ENCODE results near the gene MMP24.

MMP24 gene

DNA sequence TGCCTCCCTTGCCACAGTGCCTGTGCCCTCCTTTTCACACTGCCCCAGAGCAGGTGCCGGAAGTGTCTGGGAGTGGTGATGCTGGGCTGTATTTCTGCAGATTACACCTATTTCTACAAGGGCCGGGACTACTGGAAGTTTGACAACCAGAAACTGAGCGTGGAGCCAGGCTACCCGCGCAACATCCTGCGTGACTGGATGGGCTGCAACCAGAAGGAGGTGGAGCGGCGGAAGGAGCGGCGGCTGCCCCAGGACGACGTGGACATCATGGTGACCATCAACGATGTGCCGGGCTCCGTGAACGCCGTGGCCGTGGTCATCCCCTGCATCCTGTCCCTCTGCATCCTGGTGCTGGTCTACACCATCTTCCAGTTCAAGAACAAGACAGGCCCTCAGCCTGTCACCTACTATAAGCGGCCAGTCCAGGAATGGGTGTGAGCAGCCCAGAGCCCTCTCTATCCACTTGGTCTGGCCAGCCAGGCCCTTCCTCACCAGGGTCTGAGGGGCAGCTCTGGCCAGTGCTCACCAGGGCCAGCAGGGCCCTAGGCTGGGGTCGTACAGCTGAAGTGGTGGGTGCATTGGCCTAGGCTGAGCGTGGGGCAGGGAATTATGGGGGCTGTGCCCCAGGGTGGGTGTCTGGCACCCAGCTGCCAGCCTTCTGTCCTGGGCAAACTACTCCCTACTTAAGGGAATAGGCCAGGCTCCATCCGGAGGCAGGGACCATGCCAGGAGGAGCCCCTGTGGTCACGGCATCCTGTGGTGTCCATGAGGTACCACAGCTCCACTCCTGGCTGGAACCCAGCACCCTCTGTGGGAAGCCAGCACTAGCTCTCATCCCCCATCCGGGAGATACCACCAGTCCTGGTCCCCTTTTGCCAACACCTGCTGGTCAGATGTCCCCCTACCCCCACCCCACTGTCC is 47.9 kb downstream of the MMP24 start:
- TF ChIP-seq POLR2A (IDR thresholded peaks at IDR 0.05; ENCODE audit: low read length) (no peak), GATA1 (IDR thresholded peaks at IDR 0.05; ENCODE audit: low read depth, low read length) (no peak)
- DNase-seq, result no peak

- TF ChIP-seq POLR2A (IDR thresholded peaks at IDR 0.05; ENCODE audit: low read length) (no peak), GATA1 (IDR thresholded peaks at IDR 0.05; ENCODE audit: low read depth, low read length) (no peak)
- no peak for DNase-seq
These were observed 49.3 kb downstream of the MMP24 start for GRCh38 chr20:35275741-35276251.

DNA sequence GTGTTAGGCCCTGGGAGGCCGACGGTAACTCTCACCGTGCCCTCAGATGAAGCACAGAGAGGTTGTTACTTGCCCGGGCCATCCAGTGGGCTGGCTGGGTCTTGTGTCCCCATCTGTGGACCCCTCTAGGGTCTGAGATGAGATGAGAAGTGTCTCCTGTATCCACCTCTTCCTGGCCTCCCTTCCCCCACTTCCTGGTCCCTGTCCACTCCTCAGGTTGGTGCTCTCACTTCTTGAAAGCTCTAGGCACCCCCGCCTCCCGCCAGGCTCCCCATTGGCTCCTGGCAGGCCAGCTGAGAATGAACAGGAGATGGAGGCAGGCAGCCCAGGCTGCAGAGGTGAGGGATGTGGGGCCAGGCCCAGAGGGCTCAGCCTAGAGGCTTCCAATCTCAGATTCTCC is 49.9 kb downstream of the MMP24 start:
- DNase-seq, result no peak
- TF ChIP-seq POLR2A (IDR thresholded peaks at IDR 0.05; ENCODE audit: low read length) (no peak), GATA1 (IDR thresholded peaks at IDR 0.05; ENCODE audit: low read depth, low read length) (no peak)

- no peak for DNase-seq
- TF ChIP-seq POLR2A (IDR thresholded peaks at IDR 0.05; ENCODE audit: low read length), result no peak
- no peak for TF ChIP-seq GATA1 (IDR thresholded peaks at IDR 0.05; ENCODE audit: low read depth, low read length)
These were observed 50.6 kb downstream of the MMP24 start for GRCh38 chr20:35277127-35277526.

DNA sequence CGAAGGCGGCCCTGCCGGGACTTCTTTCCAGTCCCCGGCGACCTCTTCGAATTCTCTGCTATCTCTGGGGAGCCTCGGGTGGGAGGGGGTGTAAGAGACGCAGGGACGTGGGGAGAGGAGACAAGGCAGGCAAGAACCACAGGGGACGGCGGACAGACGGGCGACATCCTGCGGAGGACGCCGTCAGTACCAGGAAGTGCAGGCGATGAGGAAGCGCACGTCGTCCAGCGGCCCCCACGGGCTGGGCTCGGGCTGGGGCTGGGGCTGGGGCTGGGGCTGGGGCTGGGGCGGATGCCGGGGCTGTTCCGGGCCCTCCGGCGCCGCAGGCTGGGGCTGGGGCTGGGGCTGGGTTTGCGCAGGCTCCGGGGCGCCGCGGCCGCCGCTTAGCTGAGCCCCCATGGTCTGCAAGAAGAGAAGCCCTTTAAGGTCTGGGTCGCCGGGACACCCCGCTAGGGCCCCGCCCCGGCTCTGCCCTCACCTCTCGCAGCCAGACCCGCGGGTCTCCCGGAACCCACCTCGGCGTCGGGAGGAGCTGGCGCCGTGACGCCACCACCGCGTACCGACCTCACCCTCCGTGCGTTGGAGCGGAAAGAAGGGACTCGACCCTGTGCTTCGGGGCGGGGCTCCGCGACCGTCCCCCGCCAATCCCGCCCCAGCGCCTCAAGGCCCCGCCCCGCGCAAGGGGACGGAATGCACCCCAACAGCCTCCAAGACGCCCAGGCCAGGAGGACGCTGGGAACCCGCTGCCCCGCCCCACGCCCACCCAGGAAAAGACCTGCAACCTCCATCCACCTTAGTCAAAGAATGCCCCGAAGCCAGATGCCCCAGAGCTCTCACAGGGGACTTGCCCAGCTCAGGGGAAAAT is 51.3 kb downstream of the MMP24 start, which contains the start of gene MMP24OS:
Gene MMP24OS (minus strand): TSS at position 592 of the 865 bp plus-strand sequence. CDS start 193 bp downstream, at position 399.
- no peak for TF ChIP-seq GATA1 (IDR thresholded peaks at IDR 0.05; ENCODE audit: low read depth, low read length)
- peak; percentile 81 for TF ChIP-seq POLR2A (IDR thresholded peaks at IDR 0.05; ENCODE audit: low read length)
- peak; percentile 90 to 92 for DNase-seq

DNA sequence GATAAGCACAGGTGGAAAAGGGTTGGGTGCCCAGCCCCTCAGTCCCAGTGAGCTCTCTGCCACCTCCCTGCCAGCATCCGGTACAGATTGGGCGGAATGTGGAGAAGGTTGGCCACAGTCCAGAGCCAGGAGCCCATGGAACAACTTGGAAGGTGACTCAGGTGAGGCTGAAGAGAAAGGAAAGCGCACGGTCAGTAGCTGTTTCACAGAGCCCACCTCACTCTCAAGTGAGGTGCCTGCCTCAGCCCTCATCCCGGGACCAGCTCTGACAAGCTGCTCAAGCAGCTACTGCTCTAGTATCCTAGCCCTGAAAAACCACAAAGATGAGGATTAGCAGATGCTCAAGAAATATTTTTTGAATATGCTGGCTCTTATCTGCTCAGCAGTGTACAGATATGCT is 52.5 kb downstream of the MMP24 start:
- TF ChIP-seq POLR2A (IDR thresholded peaks at IDR 0.05; ENCODE audit: low read length), result no peak
- TF ChIP-seq GATA1 (IDR thresholded peaks at IDR 0.05; ENCODE audit: low read depth, low read length), result no peak
- no peak for DNase-seq

DNA sequence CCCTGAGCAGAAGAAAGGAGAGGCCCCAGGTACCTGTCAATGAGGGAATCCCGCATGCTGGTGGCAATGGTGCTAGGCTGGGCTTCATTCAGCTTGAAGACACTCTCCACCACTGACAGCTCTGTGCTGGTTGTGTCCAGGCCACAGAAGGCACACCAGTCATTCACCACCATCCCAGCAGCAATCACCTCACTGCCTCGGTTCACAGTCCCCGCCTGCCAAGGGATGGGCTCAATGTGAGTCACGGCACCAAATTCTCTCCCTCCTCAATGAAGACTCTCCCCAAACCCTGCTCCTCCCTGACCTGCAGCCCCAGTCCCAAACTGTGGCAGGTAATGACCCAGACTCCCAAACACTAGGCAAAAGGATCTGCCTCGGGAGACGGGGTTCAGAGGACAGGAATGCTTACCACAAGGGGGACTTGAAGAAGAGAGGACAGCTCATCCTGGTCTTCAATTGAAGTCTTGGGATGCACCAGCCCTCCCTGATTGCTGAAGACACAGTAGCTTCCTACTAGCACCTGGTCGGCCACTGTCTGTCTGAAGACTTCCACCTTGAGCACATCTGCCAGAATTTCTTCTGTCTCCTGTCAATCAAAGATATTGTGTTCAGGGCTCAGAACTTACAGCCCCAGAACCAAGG is 53.2 kb downstream of the MMP24 start:
- TF ChIP-seq POLR2A (IDR thresholded peaks at IDR 0.05; ENCODE audit: low read length), result no peak
- DNase-seq, result no peak

GRCh38 chr20:35280523-35280922 is 54.0 kb downstream of the MMP24 start:
- DNase-seq, result no peak
- no peak for TF ChIP-seq GATA1 (IDR thresholded peaks at IDR 0.05; ENCODE audit: low read depth, low read length)

GRCh38 chr20:35281506-35282101 is 55.1 kb downstream of the MMP24 start:
- no peak for DNase-seq
- no peak for TF ChIP-seq GATA1 (IDR thresholded peaks at IDR 0.05; ENCODE audit: low read depth, low read length)
- no peak for TF ChIP-seq POLR2A (IDR thresholded peaks at IDR 0.05; ENCODE audit: low read length)

DNA sequence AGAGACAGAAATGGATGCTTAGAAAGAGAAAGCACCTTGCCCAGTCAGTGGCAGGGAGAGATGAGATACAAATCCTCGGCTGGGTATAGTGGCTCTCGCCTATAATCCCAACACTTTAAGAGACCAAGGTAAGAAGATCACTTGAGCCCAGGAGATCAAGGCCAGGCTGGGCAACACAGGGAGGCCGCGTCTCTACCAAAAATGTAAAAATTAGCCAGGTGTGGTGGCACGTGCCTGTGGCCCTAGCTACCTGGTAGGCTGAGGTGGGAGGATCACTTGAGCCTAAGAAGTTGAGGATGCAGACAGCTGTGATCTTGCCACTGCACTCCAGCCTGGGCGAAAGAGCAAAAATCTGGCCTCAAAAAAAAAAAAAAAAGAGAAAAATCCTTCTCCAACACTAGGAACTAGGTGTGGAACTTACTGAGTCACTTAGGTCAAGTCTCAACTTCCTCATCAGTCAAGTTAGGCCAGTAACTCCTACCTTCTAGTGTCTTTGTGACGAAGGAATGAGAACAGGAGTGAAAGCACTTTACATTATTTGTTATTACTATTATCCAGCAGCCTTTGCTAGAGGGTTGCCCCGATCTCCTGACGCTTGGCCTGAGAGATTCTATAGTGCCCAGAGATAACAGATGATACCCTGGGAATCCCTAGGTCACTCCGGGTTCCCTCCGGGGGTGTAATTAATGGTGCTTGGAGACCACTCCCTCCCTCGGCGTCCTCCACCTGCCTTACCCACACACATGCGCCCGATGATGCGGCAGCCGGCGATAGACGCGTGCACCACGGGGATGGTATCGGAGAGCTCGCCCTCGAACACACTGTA is 57.2 kb downstream of the MMP24 start:
- TF ChIP-seq GATA1 (IDR thresholded peaks at IDR 0.05; ENCODE audit: low read depth, low read length), result no peak
- no peak for TF ChIP-seq POLR2A (IDR thresholded peaks at IDR 0.05; ENCODE audit: low read length)
- DNase-seq, result peak in 1 of 2 experiments; percentile 67

DNA sequence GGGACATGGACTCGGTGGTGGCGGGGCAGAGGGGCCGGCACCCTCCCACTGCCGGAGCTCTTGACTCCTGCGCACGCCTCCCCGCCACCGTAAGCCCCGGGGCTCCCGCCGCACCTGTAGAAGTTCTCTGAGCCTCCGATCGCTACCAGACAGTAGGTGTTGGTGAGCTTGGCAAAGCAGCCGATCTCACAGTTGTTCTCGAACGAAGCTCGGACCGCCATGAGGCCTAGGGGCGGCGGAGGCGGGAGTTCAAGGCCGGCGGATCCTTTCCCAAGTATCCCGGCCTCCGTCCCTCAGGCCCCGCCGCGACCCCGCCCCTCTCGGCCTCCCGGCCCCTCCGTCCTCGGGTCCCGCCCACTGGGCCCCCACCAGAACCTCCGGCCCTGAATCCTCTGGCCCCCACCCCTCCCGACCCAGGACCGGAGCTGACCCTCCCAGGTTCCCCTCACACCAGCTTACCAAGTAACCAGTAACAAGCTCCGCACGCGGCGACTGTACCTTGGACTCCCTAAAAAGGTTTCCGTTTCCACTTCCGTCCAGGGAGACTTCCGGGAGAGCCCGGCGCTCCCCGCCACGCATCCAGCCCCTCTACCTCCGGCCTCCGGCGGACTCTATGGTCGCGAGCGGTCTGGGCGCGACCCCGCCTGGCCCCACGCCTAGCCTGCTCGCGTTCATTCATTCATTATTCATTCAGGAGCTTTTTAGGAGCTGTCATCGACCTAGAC is 57.9 kb downstream of the MMP24 start, which contains the start of gene EIF6:
Gene EIF6 (minus strand): TSS at position 506 of the 725 bp plus-strand sequence. CDS start 285 bp downstream, at position 221.
- DNase-seq, result peak; percentile 91 to 92
- TF ChIP-seq POLR2A (IDR thresholded peaks at IDR 0.05; ENCODE audit: low read length) (peak; percentile 71), GATA1 (IDR thresholded peaks at IDR 0.05; ENCODE audit: low read depth, low read length) (no peak)
